ENCODE results near the gene DSP.

DNA sequence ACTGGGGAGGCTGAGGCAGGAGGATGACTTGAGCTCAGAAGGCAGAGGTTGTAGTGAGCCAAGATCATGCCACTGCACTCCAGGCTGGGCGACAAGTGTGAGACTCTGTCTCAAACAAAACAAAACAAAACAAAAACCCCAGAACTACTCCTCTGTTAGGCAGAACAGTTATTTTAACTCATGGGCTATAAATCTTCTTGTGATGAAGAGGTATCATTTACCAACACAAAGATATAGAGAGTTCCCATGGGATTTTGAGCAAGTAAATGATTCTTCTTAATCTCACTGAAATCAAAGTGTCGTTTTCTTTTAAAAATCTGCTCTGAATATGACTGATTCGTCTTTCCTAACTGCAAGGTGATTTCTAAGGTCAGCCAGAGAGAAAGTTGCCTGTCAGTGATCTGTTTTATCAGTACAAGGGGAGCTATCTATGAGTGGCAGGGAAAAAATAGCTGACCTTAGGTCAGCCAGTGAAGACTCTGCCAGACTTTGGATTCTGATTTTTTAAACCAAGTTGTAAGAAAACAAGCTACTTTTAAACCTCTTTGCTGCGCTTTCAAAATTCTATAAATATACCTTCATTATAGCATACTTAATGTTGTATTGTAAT lies 3.8 kb upstream of the DSP start:
- TF ChIP-seq, protein P1, sequence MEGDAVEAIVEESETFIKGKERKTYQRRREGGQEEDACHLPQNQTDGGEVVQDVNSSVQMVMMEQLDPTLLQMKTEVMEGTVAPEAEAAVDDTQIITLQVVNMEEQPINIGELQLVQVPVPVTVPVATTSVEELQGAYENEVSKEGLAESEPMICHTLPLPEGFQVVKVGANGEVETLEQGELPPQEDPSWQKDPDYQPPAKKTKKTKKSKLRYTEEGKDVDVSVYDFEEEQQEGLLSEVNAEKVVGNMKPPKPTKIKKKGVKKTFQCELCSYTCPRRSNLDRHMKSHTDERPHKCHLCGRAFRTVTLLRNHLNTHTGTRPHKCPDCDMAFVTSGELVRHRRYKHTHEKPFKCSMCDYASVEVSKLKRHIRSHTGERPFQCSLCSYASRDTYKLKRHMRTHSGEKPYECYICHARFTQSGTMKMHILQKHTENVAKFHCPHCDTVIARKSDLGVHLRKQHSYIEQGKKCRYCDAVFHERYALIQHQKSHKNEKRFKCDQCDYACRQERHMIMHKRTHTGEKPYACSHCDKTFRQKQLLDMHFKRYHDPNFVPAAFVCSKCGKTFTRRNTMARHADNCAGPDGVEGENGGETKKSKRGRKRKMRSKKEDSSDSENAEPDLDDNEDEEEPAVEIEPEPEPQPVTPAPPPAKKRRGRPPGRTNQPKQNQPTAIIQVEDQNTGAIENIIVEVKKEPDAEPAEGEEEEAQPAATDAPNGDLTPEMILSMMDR (IDR thresholded peaks at IDR 0.05; ENCODE audit: borderline replicate concordance, extremely low read depth, low read length, poor library complexity, severe bottlenecking): no peak
- no peak for TF ChIP-seq EZH2 (IDR thresholded peaks at IDR 0.05; ENCODE audit: borderline replicate concordance, low read depth, low read length, severe bottlenecking)

Data from DND-41 (cell line).